CD14-positive monocyte (primary cell): Measurements from ENCODE around the gene ATP6V0E1. TPM values are rescaled to one million over a fixed set of nuclear protein-coding genes. Genes with fewer than 3 reads are reported as not detected.
A peak's percentile ranks its signal among the peaks of the same experiment; 100 is the strongest.
"Not testable (repeated sequence)": the region's sequence is repeated elsewhere in the genome, so short reads cannot be mapped to it uniquely, and the experiment has no call there.

ENCODE experiments used
- DNase-seq, 3 donors: peaks; one replicate each; pipeline ENCODE4 v3.0.0-alpha.2; 2011 to 2022
- H2AFZ ChIP-seq: 2 replicates; pipeline ENCODE4 v1.6.0; 2012; ENCODE audit warnings: mild to moderate bottlenecking, low read depth, low read length, inconsistent platforms; ENCODE audit not compliant: insufficient read depth, poor library complexity, severe bottlenecking
- H3K27ac ChIP-seq, 2 donors: 1 replicate in 1 of 2; 2 replicates in 1 of 2; pipeline ENCODE4 v1.5.1; 2012 to 2013; ENCODE audit warnings: low read length in 2 of 2, control low read depth in 1 of 2, inconsistent platforms in 1 of 2, low read depth in 1 of 2, mild to moderate bottlenecking in 1 of 2
- H3K27me3 ChIP-seq, 2 donors: one replicate each; pipeline versions ENCODE4 v1.6.0 to v1.6.1; 2011 to 2013; ENCODE audit warnings: low read length in 2 of 2; ENCODE audit not compliant: control insufficient read depth in 2 of 2, insufficient read depth in 2 of 2
- H3K36me3 ChIP-seq, 2 donors: replicated peaks in 1 of 2; 1 replicate in 1 of 2; 2 replicates in 1 of 2; pipeline versions ENCODE4 v1.5.1 to v1.6.1; 2012 to 2013; ENCODE audit warnings: low read length in 2 of 2, control low read depth in 1 of 2, inconsistent platforms in 1 of 2, mild to moderate bottlenecking in 1 of 2; ENCODE audit not compliant: insufficient read depth in 2 of 2, control insufficient read depth in 1 of 2
- H3K4me1 ChIP-seq, 2 donors: 1 replicate in 1 of 2; 2 replicates in 1 of 2; pipeline versions ENCODE4 v1.5.1 to v1.6.1; 2012 to 2013; ENCODE audit warnings: low read length in 2 of 2, control low read depth in 1 of 2, inconsistent platforms in 1 of 2, mild to moderate bottlenecking in 1 of 2, moderate library complexity in 1 of 2; ENCODE audit not compliant: insufficient read depth in 2 of 2, control insufficient read depth in 1 of 2
- H3K4me2 ChIP-seq: replicated peaks from 2 replicates; pipeline ENCODE3; 2012; ENCODE audit warnings: low read length, moderate library complexity, mild to moderate bottlenecking; ENCODE audit not compliant: poor library complexity, severe bottlenecking; ENCODE audit errors: extremely low read depth
- H3K4me3 ChIP-seq, 3 experiments: fragments of 200-600 bp in 1 of 3; sonication (generic) in 1 of 3; replicated peaks in 1 of 3; 1 replicate in 2 of 3; 2 replicates in 1 of 3; pipeline ENCODE4 v1.5.1; 2011 to 2013; ENCODE audit warnings: low read length in 3 of 3, mild to moderate bottlenecking in 3 of 3, control low read depth in 2 of 3, low read depth in 2 of 3, inconsistent platforms in 1 of 3, moderate library complexity in 1 of 3
- H3K79me2 ChIP-seq: 2 replicates; pipeline ENCODE4 v1.6.0; 2012; ENCODE audit warnings: mild to moderate bottlenecking, control low read depth, inconsistent platforms, low read length, moderate library complexity; ENCODE audit not compliant: insufficient read depth
- H3K9ac ChIP-seq: 2 replicates; pipeline ENCODE4 v1.6.0; 2017; ENCODE audit warnings: low read length, mild to moderate bottlenecking; ENCODE audit not compliant: insufficient read depth, poor library complexity, severe bottlenecking
- H3K9me3 ChIP-seq, 2 donors: replicated peaks in 1 of 2; 1 replicate in 1 of 2; 2 replicates in 1 of 2; pipeline versions ENCODE4 v1.5.1 to v1.6.1; 2012 to 2013; ENCODE audit warnings: low read length in 2 of 2, control low read depth in 1 of 2; ENCODE audit not compliant: control insufficient read depth in 1 of 2, insufficient read depth in 1 of 2
- H4K20me1 ChIP-seq: 2 replicates; pipeline ENCODE4 v1.6.0; 2012; ENCODE audit warnings: mild to moderate bottlenecking, low read length, control low read depth, moderate library complexity; ENCODE audit not compliant: insufficient read depth
- H3K27ac Mint-ChIP-seq, 7 donors: one replicate each; pipeline ENCODE4 v1.8.0; 2020; ENCODE audit warnings: mild to moderate bottlenecking in 7 of 7, mixed read lengths in 7 of 7, moderate library complexity in 6 of 7, inconsistent platforms in 2 of 7
- H3K27me3 Mint-ChIP-seq, 3 donors: one replicate each; pipeline ENCODE4 v1.8.0; 2021 to 2022; ENCODE audit warnings: low read depth in 3 of 3, mild to moderate bottlenecking in 3 of 3, mixed read lengths in 3 of 3, moderate library complexity in 3 of 3, inconsistent platforms in 1 of 3
- H3K36me3 Mint-ChIP-seq, 2 donors: one replicate each; pipeline ENCODE4 v1.8.0; 2020; ENCODE audit warnings: mixed read lengths in 2 of 2, inconsistent platforms in 1 of 2, mild to moderate bottlenecking in 1 of 2
- H3K4me1 Mint-ChIP-seq: one replicate; pipeline ENCODE4 v1.8.0; 2020; ENCODE audit warnings: mild to moderate bottlenecking, mixed read lengths
- H3K4me3 Mint-ChIP-seq, 2 donors: one replicate each; pipeline ENCODE4 v1.8.0; 2020; ENCODE audit warnings: mild to moderate bottlenecking in 2 of 2, mixed read lengths in 2 of 2, moderate library complexity in 1 of 2
- H3K9me3 Mint-ChIP-seq, 7 donors: one replicate each; pipeline ENCODE4 v1.8.0; 2020 to 2022; ENCODE audit warnings: mixed read lengths in 7 of 7, mild to moderate bottlenecking in 6 of 7, moderate library complexity in 6 of 7, inconsistent platforms in 2 of 7
- WGBS: methylation state at CpG from one replicate; pipeline ENCODE4 v1.1.5; 2013; ENCODE audit warnings: missing lambda C conversion rate; ENCODE audit not compliant: insufficient coverage; 5-methylcytosine and 5-hydroxymethylcytosine counted together
- intact Hi-C, 2 donors: fragments of 100-400 bp; cut with micrococcal nuclease; formaldehyde crosslinking; loops; one replicate each; pipeline versions ENCODE4 v1.15.0 to v1.15.1; 2023
- polyA plus RNA-seq, 3 donors: library from polyadenylated mRNA; depleted of rRNA in 1 of 3; unstranded in 2 of 3; stranded (reverse) in 1 of 3; fragments of 300-500 nt in 2 of 3; fragments of >200 nt in 1 of 3; fragmentation: Illumina TruSeq in 2 of 3; gene quantifications; 1 replicate in 2 of 3; 2 replicates in 1 of 3; pipeline ENCODE4 v1.2.3, GENCODE V29; 2012 to 2021
- TF ChIP-seq, protein P1 (sequence below): fragments of 200-600 bp; IDR thresholded peaks from one replicate; pipeline ENCODE4 v1.8.0; 2022; ENCODE audit warnings: antibody characterized with exemption, mild to moderate bottlenecking

Gene ATP6V0E1
- polyA plus RNA-seq, 3 donors: 216 to 760 (median 698) TPM

- H3K27me3 Mint-ChIP-seq: no peaks in the 10 kb centered on the region
- Histone ChIP-seq H3K9me3 (peaks cover 0 to 4% of the 10 kb centered on the region in 2 donors), H3K4me3 (no peak overlapping the region), H3K4me1 (peaks cover 0 to under 1% of the 10 kb centered on the region in 2 donors), H3K79me2 (peaks cover 67% of the 10 kb centered on the region), H3K9ac (no peak overlapping the region), H3K27ac (no peak overlapping the region), H3K4me2 (no peak overlapping the region), H3K27me3 (no peaks in the 10 kb centered on the region), H3K36me3 (peaks cover under 1 to 2% of the 10 kb centered on the region in 2 donors), H2AFZ (no peak overlapping the region), H4K20me1 (peaks cover 96% of the 10 kb centered on the region)
- no peak overlapping the region for H3K4me3 Mint-ChIP-seq
- peaks cover 0 to 5% (median 2%) of the 10 kb centered on the region in 7 donors for H3K9me3 Mint-ChIP-seq
- H3K36me3 Mint-ChIP-seq: peaks cover 5 to 7% of the 10 kb centered on the region in 2 donors
- 60% methylated on average over 3 of the region's 5 CpGs for WGBS
- peak overlapping the region in 3 of 7 donors; percentile 7 to 50 (median 38) for H3K27ac Mint-ChIP-seq
- peaks cover 10% of the 10 kb centered on the region for H3K4me1 Mint-ChIP-seq
- DNase-seq: no peak
- TF ChIP-seq, protein P1, sequence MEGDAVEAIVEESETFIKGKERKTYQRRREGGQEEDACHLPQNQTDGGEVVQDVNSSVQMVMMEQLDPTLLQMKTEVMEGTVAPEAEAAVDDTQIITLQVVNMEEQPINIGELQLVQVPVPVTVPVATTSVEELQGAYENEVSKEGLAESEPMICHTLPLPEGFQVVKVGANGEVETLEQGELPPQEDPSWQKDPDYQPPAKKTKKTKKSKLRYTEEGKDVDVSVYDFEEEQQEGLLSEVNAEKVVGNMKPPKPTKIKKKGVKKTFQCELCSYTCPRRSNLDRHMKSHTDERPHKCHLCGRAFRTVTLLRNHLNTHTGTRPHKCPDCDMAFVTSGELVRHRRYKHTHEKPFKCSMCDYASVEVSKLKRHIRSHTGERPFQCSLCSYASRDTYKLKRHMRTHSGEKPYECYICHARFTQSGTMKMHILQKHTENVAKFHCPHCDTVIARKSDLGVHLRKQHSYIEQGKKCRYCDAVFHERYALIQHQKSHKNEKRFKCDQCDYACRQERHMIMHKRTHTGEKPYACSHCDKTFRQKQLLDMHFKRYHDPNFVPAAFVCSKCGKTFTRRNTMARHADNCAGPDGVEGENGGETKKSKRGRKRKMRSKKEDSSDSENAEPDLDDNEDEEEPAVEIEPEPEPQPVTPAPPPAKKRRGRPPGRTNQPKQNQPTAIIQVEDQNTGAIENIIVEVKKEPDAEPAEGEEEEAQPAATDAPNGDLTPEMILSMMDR: no peak
- intact Hi-C loops: no loop called here
These were observed 91.7 kb downstream of the ATP6V0E1 start for GRCh38 chr5:173075137-173075843.

DNA sequence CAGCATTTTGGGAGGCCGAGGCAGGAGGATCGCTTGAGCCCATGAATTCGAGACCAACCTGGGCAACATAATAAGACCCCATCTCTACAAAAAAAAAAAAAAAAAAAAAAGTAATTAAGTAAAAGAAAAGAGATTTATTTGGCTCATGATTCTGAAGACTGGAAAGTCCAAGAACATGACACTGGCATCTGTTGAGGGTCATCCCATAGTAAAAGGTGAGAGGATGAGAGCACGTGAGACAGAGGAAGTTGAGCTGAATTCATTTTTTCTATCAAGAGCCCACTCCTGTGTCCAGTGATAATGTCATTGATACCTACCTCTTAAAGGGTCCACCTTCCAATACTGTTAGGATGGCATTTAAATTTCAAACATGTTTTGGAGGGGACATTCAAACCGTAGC is 92.4 kb downstream of the ATP6V0E1 start:
- no peak overlapping the region for H3K9ac ChIP-seq
- WGBS: no CpG with 5 or more reads among the region's 5 CpGs
- H3K27ac Mint-ChIP-seq: no peak overlapping the region
- TF ChIP-seq, protein P1: no peak
- peaks cover 60% of the 10 kb centered on the region for H3K79me2 ChIP-seq
- H3K4me1 ChIP-seq: no peaks in the 10 kb centered on the region
- no peaks in the 10 kb centered on the region for H3K27me3 Mint-ChIP-seq
- peaks cover 8 to 9% of the 10 kb centered on the region in 2 donors for H3K36me3 ChIP-seq
- H3K9me3 Mint-ChIP-seq: peaks cover 0 to 5% (median 2%) of the 10 kb centered on the region in 7 donors
- H3K9me3 ChIP-seq: peaks cover 0 to 4% of the 10 kb centered on the region in 2 donors
- peaks cover 96% of the 10 kb centered on the region for H4K20me1 ChIP-seq
- no peak for DNase-seq
- H3K4me3 ChIP-seq: no peak overlapping the region
- peaks cover 12 to 14% of the 10 kb centered on the region in 2 donors for H3K36me3 Mint-ChIP-seq
- H3K4me3 Mint-ChIP-seq: no peak overlapping the region
- no peak overlapping the region for H3K4me2 ChIP-seq
- H2AFZ ChIP-seq: no peak overlapping the region
- intact Hi-C loops: no loop called here
- no peak overlapping the region for H3K27ac ChIP-seq
- peaks cover 10% of the 10 kb centered on the region for H3K4me1 Mint-ChIP-seq
- no peaks in the 10 kb centered on the region for H3K27me3 ChIP-seq

- Mint-ChIP-seq H3K36me3 (peaks cover 17% of the 10 kb centered on the region in 2 donors), H3K4me1 (peaks cover 10% of the 10 kb centered on the region)
- peaks cover 55% of the 10 kb centered on the region for H3K79me2 ChIP-seq
- H3K4me2 ChIP-seq, H2AFZ ChIP-seq, H3K4me3 Mint-ChIP-seq, H3K4me1 ChIP-seq, H3K9me3 ChIP-seq, intact Hi-C loops, H3K27ac Mint-ChIP-seq, DNase-seq, H3K27me3 Mint-ChIP-seq, H3K27ac ChIP-seq, H3K9ac ChIP-seq, H3K9me3 Mint-ChIP-seq, H3K4me3 ChIP-seq, H3K27me3 ChIP-seq: not testable (repeated sequence)
- 100% methylated on average over 2 of the region's 4 CpGs for WGBS
- peaks cover 13 to 14% of the 10 kb centered on the region in 2 donors for H3K36me3 ChIP-seq
- H4K20me1 ChIP-seq: peaks cover 96% of the 10 kb centered on the region
These were observed 92.9 kb downstream of the ATP6V0E1 start for GRCh38 chr5:173076471-173076870.
